IgD-negative memory B cell (primary cell): ENCODE results near the gene KRTAP16-1. TPM values are rescaled to one million over a fixed set of nuclear protein-coding genes. Genes with fewer than 3 reads are reported as not detected.
A peak's percentile ranks its signal among the peaks of the same experiment; 100 is the strongest.
"Not testable (repeated sequence)": the region's sequence is repeated elsewhere in the genome, so short reads cannot be mapped to it uniquely, and the experiment has no call there.

Experiments used
- H3K27ac Mint-ChIP-seq, 3 donors: one replicate each; pipeline ENCODE4 v1.8.0; 2020 to 2022; ENCODE audit warnings: mild to moderate bottlenecking in 3 of 3, mixed read lengths in 3 of 3, moderate library complexity in 1 of 3
- H3K27me3 Mint-ChIP-seq: one replicate; pipeline ENCODE4 v1.8.0; 2021; ENCODE audit warnings: mixed read lengths
- H3K36me3 Mint-ChIP-seq: one replicate; pipeline ENCODE4 v1.8.0; 2020; ENCODE audit warnings: mild to moderate bottlenecking, mixed read lengths
- H3K4me1 Mint-ChIP-seq, 3 donors: one replicate each; pipeline ENCODE4 v1.8.0; 2020 to 2022; ENCODE audit warnings: mixed read lengths in 3 of 3, mild to moderate bottlenecking in 1 of 3
- H3K4me3 Mint-ChIP-seq, 4 donors: one replicate each; pipeline ENCODE4 v1.8.0; 2020 to 2022; ENCODE audit warnings: mild to moderate bottlenecking in 4 of 4, mixed read lengths in 4 of 4, moderate library complexity in 3 of 4
- H3K9me3 Mint-ChIP-seq, 3 donors: one replicate each; pipeline ENCODE4 v1.8.0; 2020 to 2021; ENCODE audit warnings: mixed read lengths in 3 of 3, mild to moderate bottlenecking in 1 of 3
- polyA plus RNA-seq: library from polyadenylated mRNA; unstranded; fragments of 300-500 nt; fragmentation: Illumina TruSeq; gene quantifications from one replicate; pipeline ENCODE4 v1.2.3, GENCODE V29; 2021

Gene KRTAP16-1
- polyA plus RNA-seq, 1 donor from 2014 or later, result not detected

GRCh38 chr17:41298458-41299135, 10.5 kb downstream of the KRTAP16-1 start:
- Mint-ChIP-seq H3K27me3 (peaks cover 19% of the 10 kb centered on the region), H3K9me3 (peaks cover 0 to 6% (median 2%) of the 10 kb centered on the region in 3 donors), H3K27ac (no peak overlapping the region), H3K4me3 (no peak overlapping the region), H3K36me3 (no peaks in the 10 kb centered on the region), H3K4me1 (peaks cover 1 to 11% (median 5%) of the 10 kb centered on the region in 3 donors)

GRCh38 chr17:41296846-41297245, 12.3 kb downstream of the KRTAP16-1 start:
- Mint-ChIP-seq H3K4me1 (peaks cover 0 to 11% (median 0%) of the 10 kb centered on the region in 3 donors), H3K27ac (no peak overlapping the region), H3K4me3 (no peak overlapping the region), H3K27me3 (peaks cover 18% of the 10 kb centered on the region), H3K36me3 (peaks cover 1% of the 10 kb centered on the region), H3K9me3 (peaks cover 0 to 6% (median 2%) of the 10 kb centered on the region in 3 donors)

- no peak overlapping the region for H3K4me3 Mint-ChIP-seq
- H3K36me3 Mint-ChIP-seq, result peaks cover 1% of the 10 kb centered on the region
Observed at GRCh38 chr17:41294016-41294415, 15.1 kb downstream of the KRTAP16-1 start.

GRCh38 chr17:41287050-41287449, 22.1 kb downstream of the KRTAP16-1 start:
- no peaks in the 10 kb centered on the region for H3K36me3 Mint-ChIP-seq
- no peak overlapping the region for H3K27ac Mint-ChIP-seq
- peaks cover 0 to 4% (median 0%) of the 10 kb centered on the region in 3 donors for H3K9me3 Mint-ChIP-seq
- peaks cover 9% of the 10 kb centered on the region for H3K27me3 Mint-ChIP-seq
- no peak overlapping the region for H3K4me3 Mint-ChIP-seq
- H3K4me1 Mint-ChIP-seq, result peaks cover 0 to 6% (median 0%) of the 10 kb centered on the region in 3 donors

More at GRCh38 chr17:41294016-41294415, 15.1 kb downstream of the KRTAP16-1 start:
- no peak overlapping the region for H3K27ac Mint-ChIP-seq
- peaks cover 0 to 3% (median 0%) of the 10 kb centered on the region in 3 donors for H3K9me3 Mint-ChIP-seq
- H3K27me3 Mint-ChIP-seq, result peaks cover 11% of the 10 kb centered on the region
- no peaks in the 10 kb centered on the region for H3K4me1 Mint-ChIP-seq

GRCh38 chr17:41284546-41284945, 24.6 kb downstream of the KRTAP16-1 start:
- Mint-ChIP-seq H3K4me1 (peaks cover 0 to 6% (median 0%) of the 10 kb centered on the region in 3 donors), H3K27ac (no peak overlapping the region), H3K9me3 (peaks cover 2 to 4% (median 3%) of the 10 kb centered on the region in 3 donors), H3K36me3 (peaks cover 2% of the 10 kb centered on the region), H3K27me3 (peaks cover 9% of the 10 kb centered on the region), H3K4me3 (no peak overlapping the region)

GRCh38 chr17:41284043-41284442, 25.1 kb downstream of the KRTAP16-1 start:
- Mint-ChIP-seq H3K36me3 (peaks cover 2% of the 10 kb centered on the region), H3K4me3 (no peak overlapping the region), H3K4me1 (peaks cover 0 to 6% (median 0%) of the 10 kb centered on the region in 3 donors), H3K27me3 (peaks cover 7% of the 10 kb centered on the region), H3K27ac (no peak overlapping the region), H3K9me3 (peaks cover 2 to 4% (median 3%) of the 10 kb centered on the region in 3 donors)

GRCh38 chr17:41278176-41278955, 30.7 kb downstream of the KRTAP16-1 start:
- H3K4me3 Mint-ChIP-seq, result no peak overlapping the region
- peaks cover 2 to 3% (median 2%) of the 10 kb centered on the region in 3 donors for H3K9me3 Mint-ChIP-seq
- peaks cover 2% of the 10 kb centered on the region for H3K36me3 Mint-ChIP-seq
- H3K27ac Mint-ChIP-seq, result no peak overlapping the region
- peaks cover 7% of the 10 kb centered on the region for H3K27me3 Mint-ChIP-seq
- peaks cover 0 to 3% (median 2%) of the 10 kb centered on the region in 3 donors for H3K4me1 Mint-ChIP-seq

- not testable (repeated sequence) for H3K4me3 Mint-ChIP-seq, H3K27ac Mint-ChIP-seq, H3K9me3 Mint-ChIP-seq, H3K36me3 Mint-ChIP-seq, H3K4me1 Mint-ChIP-seq
- peaks cover 11% of the 10 kb centered on the region for H3K27me3 Mint-ChIP-seq
Observed at GRCh38 chr17:41275648-41276190, 33.4 kb downstream of the KRTAP16-1 start, which contains the start of gene KRTAP9-7. TSS of gene KRTAP9-7 (plus strand) at chr17:41275698. CDS start at chr17:41275698, 0 bp downstream.

GRCh38 chr17:41271858-41272257, 37.3 kb downstream of the KRTAP16-1 start:
- Mint-ChIP-seq H3K27me3 (peaks cover 11% of the 10 kb centered on the region), H3K4me1 (peaks cover 0 to 2% (median 2%) of the 10 kb centered on the region in 3 donors), H3K27ac (peak overlapping the region in 1 of 3 donors; percentile 63), H3K4me3 (no peak overlapping the region), H3K36me3 (no peaks in the 10 kb centered on the region), H3K9me3 (no peaks in the 10 kb centered on the region)

GRCh38 chr17:41271323-41271722, 37.8 kb downstream of the KRTAP16-1 start:
- H3K9me3 Mint-ChIP-seq, H3K27ac Mint-ChIP-seq, H3K4me1 Mint-ChIP-seq, H3K4me3 Mint-ChIP-seq, H3K36me3 Mint-ChIP-seq: not testable (repeated sequence)
- peaks cover 12% of the 10 kb centered on the region for H3K27me3 Mint-ChIP-seq

GRCh38 chr17:41267711-41268110, 41.4 kb downstream of the KRTAP16-1 start:
- Mint-ChIP-seq H3K4me1 (no peaks in the 10 kb centered on the region), H3K4me3 (no peak overlapping the region), H3K27ac (no peak overlapping the region), H3K27me3 (peaks cover 19% of the 10 kb centered on the region), H3K9me3 (no peaks in the 10 kb centered on the region), H3K36me3 (no peaks in the 10 kb centered on the region)

- Mint-ChIP-seq H3K36me3 (no peaks in the 10 kb centered on the region), H3K27ac (no peak within 1 kb of the TSS), H3K9me3 (peaks cover 0 to 1% (median 0%) of the 10 kb centered on the region in 3 donors), H3K4me3 (no peak within 1 kb of the TSS), H3K27me3 (peaks cover 15% of the 10 kb centered on the region), H3K4me1 (no peaks in the 10 kb centered on the region)
Observed at GRCh38 chr17:41265078-41265477, 44.0 kb downstream of the KRTAP16-1 start, which contains the start of gene KRTAP9-6. TSS of gene KRTAP9-6 (plus strand) at chr17:41265378. CDS start at chr17:41265378, 0 bp downstream.

- H3K27me3 Mint-ChIP-seq, result peaks cover 15% of the 10 kb centered on the region
- H3K9me3 Mint-ChIP-seq, result peaks cover 0 to 1% (median 0%) of the 10 kb centered on the region in 3 donors
- H3K4me3 Mint-ChIP-seq, result no peak overlapping the region
- H3K4me1 Mint-ChIP-seq, result no peaks in the 10 kb centered on the region
- no peaks in the 10 kb centered on the region for H3K36me3 Mint-ChIP-seq
- no peak overlapping the region for H3K27ac Mint-ChIP-seq
Observed at GRCh38 chr17:41264599-41264998, 44.5 kb downstream of the KRTAP16-1 start.

GRCh38 chr17:41263212-41263611, 45.9 kb downstream of the KRTAP16-1 start:
- H3K9me3 Mint-ChIP-seq, result peaks cover 0 to 1% (median 0%) of the 10 kb centered on the region in 3 donors
- H3K36me3 Mint-ChIP-seq, result no peaks in the 10 kb centered on the region
- H3K4me1 Mint-ChIP-seq, result no peaks in the 10 kb centered on the region
- peaks cover 15% of the 10 kb centered on the region for H3K27me3 Mint-ChIP-seq
- H3K27ac Mint-ChIP-seq, result no peak overlapping the region
- no peak overlapping the region for H3K4me3 Mint-ChIP-seq

- no peak overlapping the region for H3K4me3 Mint-ChIP-seq
- no peak overlapping the region for H3K27ac Mint-ChIP-seq
- H3K36me3 Mint-ChIP-seq, result no peaks in the 10 kb centered on the region
- peaks cover 0 to 6% (median 0%) of the 10 kb centered on the region in 3 donors for H3K4me1 Mint-ChIP-seq
- peaks cover 13% of the 10 kb centered on the region for H3K27me3 Mint-ChIP-seq
- H3K9me3 Mint-ChIP-seq, result peaks cover 0 to 1% (median 0%) of the 10 kb centered on the region in 3 donors
Observed at GRCh38 chr17:41258406-41258805, 50.7 kb downstream of the KRTAP16-1 start.
